ENCODE measurements around the gene GRHL1. TPM values are rescaled to one million over a fixed set of nuclear protein-coding genes. Genes with fewer than 3 reads are reported as not detected.

Gene GRHL1
- total and polyA plus RNA-seq, 2 of the 8 experiments (the other 6 are each of a cell fraction or from before 2014, with no cell fraction given): 1.3 to 3.6 TPM

GRCh38 chr2:9948721-9949120 lies 2.8 kb upstream of the GRHL1 start (continued):
- no peak for TF ChIP-seq NANOG (IDR thresholded peaks at IDR 0.05; ENCODE audit: insufficient read depth, low read depth, low read length, poor library complexity, severe bottlenecking)
- TF ChIP-seq BRCA1 (IDR thresholded peaks at IDR 0.05; ENCODE audit: low read depth, low read length): no peak
- no peak for TF ChIP-seq BCL11A (IDR thresholded peaks at IDR 0.05; ENCODE audit: low read depth in 2 of 2, low read length in 2 of 2)
- TF ChIP-seq CBX5 (IDR thresholded peaks at IDR 0.05; ENCODE audit: low read depth, low read length): no peak
- no peak for TF ChIP-seq SAP30 (IDR thresholded peaks at IDR 0.05; ENCODE audit: insufficient read depth, insufficient replicate concordance, low read length)
- no peak for TF ChIP-seq RXRA (IDR thresholded peaks at IDR 0.05; ENCODE audit: insufficient read depth, low read depth, low read length)

Measured in H1 (cell line).